Osteoblast (primary cell): ENCODE measurements around the gene SUN3. TPM values are rescaled to one million over a fixed set of nuclear protein-coding genes. Genes with fewer than 3 reads are reported as not detected.

ENCODE experiments used
- DNase-seq: peaks from one replicate; pipeline ENCODE4 v3.0.0; 2011; ENCODE audit warnings: low spot score, mixed read lengths; ENCODE audit not compliant: insufficient read length; ENCODE audit errors: missing footprints
- H2AFZ ChIP-seq: 2 replicates; pipeline ENCODE4 v1.6.0; 2011; ENCODE audit warnings: mild to moderate bottlenecking, low read length
- H3K27ac ChIP-seq: 2 replicates; pipeline ENCODE4 v1.5.1; 2011; ENCODE audit warnings: mild to moderate bottlenecking, low read depth, low read length, moderate library complexity
- H3K27me3 ChIP-seq: 2 replicates; pipeline ENCODE4 v1.6.0; 2012; ENCODE audit warnings: mild to moderate bottlenecking, control low read depth, inconsistent platforms, low read length, moderate library complexity; ENCODE audit not compliant: insufficient read depth
- H3K36me3 ChIP-seq: 2 replicates; pipeline ENCODE4 v1.5.1; 2011; ENCODE audit warnings: mild to moderate bottlenecking, low read length, control low read depth, moderate library complexity; ENCODE audit not compliant: insufficient read depth
- H3K4me1 ChIP-seq: 2 replicates; pipeline ENCODE4 v1.5.1; 2011; ENCODE audit warnings: mild to moderate bottlenecking, low read length, control low read depth, moderate library complexity; ENCODE audit not compliant: insufficient read depth
- H3K4me2 ChIP-seq: 2 replicates; pipeline ENCODE4 v1.6.0; 2011; ENCODE audit warnings: mild to moderate bottlenecking, low read length; ENCODE audit not compliant: insufficient read depth
- H3K4me3 ChIP-seq: fragments of 200-600 bp; sonication (generic); 3 replicates; pipeline ENCODE4 v1.5.1; 2012; ENCODE audit warnings: mild to moderate bottlenecking, low read length, inconsistent platforms; ENCODE audit not compliant: insufficient read depth
- H3K79me2 ChIP-seq: 2 replicates; pipeline ENCODE4 v1.6.0; 2012; ENCODE audit warnings: mild to moderate bottlenecking, low read length, control low read depth, inconsistent platforms; ENCODE audit not compliant: insufficient read depth
- H3K9me3 ChIP-seq: 2 replicates; pipeline ENCODE4 v1.5.1; 2011; ENCODE audit warnings: low read depth, low read length, control low read depth
- H4K20me1 ChIP-seq: 2 replicates; pipeline ENCODE4 v1.6.0; 2012; ENCODE audit warnings: mild to moderate bottlenecking, low read length, control low read depth; ENCODE audit not compliant: insufficient read depth
- total RNA-seq: library from RNA; depleted of rRNA; stranded (reverse); fragments of >200 nt; gene quantifications from 2 replicates; pipeline ENCODE4 v1.2.3, GENCODE V29; 2012
- TF ChIP-seq, protein P1 (sequence below): IDR thresholded peaks from 2 replicates; pipeline ENCODE4 v1.5.1; 2011; ENCODE audit warnings: mild to moderate bottlenecking, low read depth, low read length, moderate library complexity; ENCODE audit errors: extremely low read depth

Gene SUN3
- total RNA-seq, 1 donor = not detected

DNA sequence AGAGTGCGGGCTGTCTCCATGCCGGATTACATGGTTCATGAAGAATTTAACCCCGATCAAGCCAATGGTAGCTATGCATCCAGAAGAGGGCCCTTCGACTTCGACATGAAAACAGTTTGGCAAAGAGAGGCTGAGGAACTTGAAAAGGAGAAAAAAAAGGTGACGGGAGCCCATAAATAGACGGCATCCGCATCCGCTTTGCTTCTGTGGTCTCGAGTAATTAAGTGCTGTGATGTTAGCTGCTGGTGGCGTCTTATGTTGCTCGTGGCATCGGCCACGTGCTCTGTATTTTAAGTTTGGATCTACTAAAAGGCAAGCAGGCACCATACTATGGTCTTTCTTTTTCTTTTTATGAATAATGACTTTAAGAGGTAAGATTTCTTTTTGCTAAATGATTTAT lies 17.6 kb upstream of the SUN3 start:
- no peaks in the 10 kb centered on the region for H3K36me3 ChIP-seq
- no peaks in the 10 kb centered on the region for H3K79me2 ChIP-seq
- no peak for DNase-seq
- TF ChIP-seq, protein P1, sequence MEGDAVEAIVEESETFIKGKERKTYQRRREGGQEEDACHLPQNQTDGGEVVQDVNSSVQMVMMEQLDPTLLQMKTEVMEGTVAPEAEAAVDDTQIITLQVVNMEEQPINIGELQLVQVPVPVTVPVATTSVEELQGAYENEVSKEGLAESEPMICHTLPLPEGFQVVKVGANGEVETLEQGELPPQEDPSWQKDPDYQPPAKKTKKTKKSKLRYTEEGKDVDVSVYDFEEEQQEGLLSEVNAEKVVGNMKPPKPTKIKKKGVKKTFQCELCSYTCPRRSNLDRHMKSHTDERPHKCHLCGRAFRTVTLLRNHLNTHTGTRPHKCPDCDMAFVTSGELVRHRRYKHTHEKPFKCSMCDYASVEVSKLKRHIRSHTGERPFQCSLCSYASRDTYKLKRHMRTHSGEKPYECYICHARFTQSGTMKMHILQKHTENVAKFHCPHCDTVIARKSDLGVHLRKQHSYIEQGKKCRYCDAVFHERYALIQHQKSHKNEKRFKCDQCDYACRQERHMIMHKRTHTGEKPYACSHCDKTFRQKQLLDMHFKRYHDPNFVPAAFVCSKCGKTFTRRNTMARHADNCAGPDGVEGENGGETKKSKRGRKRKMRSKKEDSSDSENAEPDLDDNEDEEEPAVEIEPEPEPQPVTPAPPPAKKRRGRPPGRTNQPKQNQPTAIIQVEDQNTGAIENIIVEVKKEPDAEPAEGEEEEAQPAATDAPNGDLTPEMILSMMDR = no peak
- no peaks in the 10 kb centered on the region for H3K9me3 ChIP-seq
- peak overlapping the region; percentile 64 for H2AFZ ChIP-seq
- H3K27ac ChIP-seq = no peak overlapping the region
- H4K20me1 ChIP-seq = no peaks in the 10 kb centered on the region
- H3K27me3 ChIP-seq = peaks cover 5% of the 10 kb centered on the region
- no peak overlapping the region for H3K4me2 ChIP-seq
- no peak overlapping the region for H3K4me3 ChIP-seq
- H3K4me1 ChIP-seq = peaks cover 11% of the 10 kb centered on the region

DNA sequence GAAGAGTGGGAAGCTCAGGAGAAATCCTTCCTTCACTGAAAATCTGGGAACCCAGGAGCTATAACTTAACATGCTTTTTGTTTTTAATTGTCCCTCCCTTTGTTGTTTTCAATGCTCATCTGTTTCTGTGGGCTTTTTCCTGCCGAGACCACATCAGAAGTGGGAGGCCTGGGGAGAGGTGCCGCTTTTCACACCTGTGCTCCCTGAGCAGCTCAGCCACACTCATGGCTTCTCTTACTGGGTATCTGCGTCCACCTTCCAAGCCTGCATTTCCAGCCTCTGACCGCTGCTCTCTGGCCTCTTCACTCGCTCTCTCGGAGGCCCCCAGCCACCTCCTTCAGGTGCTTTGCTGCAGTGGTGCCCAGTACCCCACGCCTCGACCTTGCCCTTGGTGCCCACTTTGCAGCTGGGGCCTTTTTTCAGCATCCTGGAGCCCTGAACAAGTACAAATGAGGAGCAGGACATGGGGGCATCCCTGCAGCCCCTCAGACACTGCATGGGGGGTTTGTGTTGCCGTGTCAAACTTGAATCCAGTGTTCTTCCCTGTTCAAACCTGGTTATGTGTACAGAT lies 16.4 kb upstream of the SUN3 start:
- no peak overlapping the region for H3K4me2 ChIP-seq
- no peaks in the 10 kb centered on the region for H3K9me3 ChIP-seq
- H3K27ac ChIP-seq = no peak overlapping the region
- H3K27me3 ChIP-seq = peaks cover 5% of the 10 kb centered on the region
- no peak for DNase-seq
- no peaks in the 10 kb centered on the region for H3K36me3 ChIP-seq
- H4K20me1 ChIP-seq = no peaks in the 10 kb centered on the region
- H3K4me1 ChIP-seq = peaks cover 20% of the 10 kb centered on the region
- no peaks in the 10 kb centered on the region for H3K79me2 ChIP-seq
- TF ChIP-seq, protein P1 = no peak
- H2AFZ ChIP-seq = no peak overlapping the region
- H3K4me3 ChIP-seq = no peak overlapping the region

DNA sequence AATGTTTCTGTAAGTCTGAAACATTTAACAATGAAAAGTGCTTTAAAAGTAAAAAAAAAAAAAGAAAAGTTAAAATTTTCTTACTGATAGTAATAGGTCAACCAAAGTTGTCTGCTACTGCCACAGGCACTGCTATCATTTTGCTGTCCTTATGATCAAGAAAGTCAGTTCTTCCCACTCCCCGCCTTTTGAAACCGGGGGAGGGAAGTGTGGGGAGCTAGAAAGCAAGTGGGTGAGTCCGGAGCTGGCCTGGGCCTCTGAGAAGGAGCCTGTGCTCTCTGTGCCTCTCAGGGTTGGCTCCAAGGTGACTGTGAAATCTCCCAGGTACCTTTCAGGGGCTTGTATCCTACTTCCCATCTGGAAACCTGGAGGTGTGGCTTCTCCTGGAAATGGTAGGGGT lies 13.7 kb upstream of the SUN3 start:
- DNase-seq = no peak
- peaks cover 20% of the 10 kb centered on the region for H3K4me1 ChIP-seq
- H2AFZ ChIP-seq = no peak overlapping the region
- no peaks in the 10 kb centered on the region for H3K36me3 ChIP-seq
- no peak overlapping the region for H3K27ac ChIP-seq
- TF ChIP-seq, protein P1 = no peak
- no peak overlapping the region for H3K4me2 ChIP-seq
- H3K79me2 ChIP-seq = no peaks in the 10 kb centered on the region
- peaks cover 6% of the 10 kb centered on the region for H3K27me3 ChIP-seq
- no peaks in the 10 kb centered on the region for H4K20me1 ChIP-seq
- no peak overlapping the region for H3K4me3 ChIP-seq
- H3K9me3 ChIP-seq = no peaks in the 10 kb centered on the region

DNA sequence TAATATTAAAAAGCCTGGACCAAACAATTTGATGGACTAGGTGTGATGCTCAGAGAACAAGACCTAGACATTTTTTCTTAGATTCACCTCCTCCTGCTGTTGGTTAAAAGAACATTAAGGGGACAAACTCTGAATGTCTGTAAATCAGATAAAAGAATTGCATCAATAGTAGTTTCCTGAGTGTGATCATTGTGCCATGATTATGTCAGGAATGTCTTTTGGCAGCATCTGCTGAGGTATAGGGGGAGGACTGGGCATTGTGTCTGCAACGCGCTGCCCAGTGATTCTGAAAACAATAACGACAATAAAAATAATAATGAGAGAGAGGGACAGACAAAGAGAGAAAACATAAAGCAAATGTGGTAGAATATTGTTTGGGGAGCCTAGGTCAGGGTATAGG lies 13.3 kb upstream of the SUN3 start:
- Histone ChIP-seq H2AFZ (no peak overlapping the region), H3K9me3 (no peaks in the 10 kb centered on the region), H3K4me3 (no peak overlapping the region), H3K4me1 (peaks cover 20% of the 10 kb centered on the region), H4K20me1 (no peaks in the 10 kb centered on the region), H3K4me2 (peak overlapping the region; percentile 50), H3K27ac (peak overlapping the region; percentile 32), H3K36me3 (no peaks in the 10 kb centered on the region), H3K79me2 (no peaks in the 10 kb centered on the region), H3K27me3 (peaks cover 7% of the 10 kb centered on the region)
- no peak for DNase-seq
- TF ChIP-seq, protein P1 = no peak
